Stimulated activated CD8-positive, alpha-beta memory T cell treated with anti-CD3 and anti-CD28 coated beads, Interleukin-7, amount 100 ng/mL, for 1 hour (primary cell): ENCODE data around the gene GFY.

ENCODE experiments used
- DNase-seq, 2 donors: peaks; one replicate each; pipeline ENCODE4 v3.0.0-alpha.2; 2020; ENCODE audit warnings: low read depth in 2 of 2

GFY gene

GRCh38 chr19:49428547-49429451 is 3.6 kb downstream of the GFY start:
- DNase-seq = no peak

GRCh38 chr19:49430172-49430677 is 5.0 kb downstream of the GFY start:
- no peak for DNase-seq

GRCh38 chr19:49430678-49431329 is 5.6 kb downstream of the GFY start:
- DNase-seq = no peak

GRCh38 chr19:49431330-49431749 is 6.2 kb downstream of the GFY start:
- no peak for DNase-seq

GRCh38 chr19:49432141-49433073 is 7.2 kb downstream of the GFY start:
- no peak for DNase-seq

GRCh38 chr19:49433240-49433901 is 8.2 kb downstream of the GFY start:
- DNase-seq = no peak

GRCh38 chr19:49434907-49435583 is 9.9 kb downstream of the GFY start:
- DNase-seq = no peak

- DNase-seq = no peak
These were observed 10.5 kb downstream of the GFY start for GRCh38 chr19:49435670-49436069.

- DNase-seq = no peak
These were observed 11.3 kb downstream of the GFY start for GRCh38 chr19:49436381-49437017.

- no peak for DNase-seq
These were observed 12.0 kb downstream of the GFY start for GRCh38 chr19:49437231-49437630.

- DNase-seq = no peak
These were observed 13.1 kb downstream of the GFY start for GRCh38 chr19:49438261-49438660.

GRCh38 chr19:49439836-49440235 is 14.6 kb downstream of the GFY start:
- no peak for DNase-seq

GRCh38 chr19:49440439-49441209 is 15.4 kb downstream of the GFY start:
- no peak for DNase-seq

GRCh38 chr19:49441210-49441959 is 16.2 kb downstream of the GFY start, which contains the start of gene SLC17A7:
Gene SLC17A7 (minus strand): TSS chr19:49441527. CDS start chr19:49441379, 148 bp downstream.
- no peak for DNase-seq

- no peak for DNase-seq
These were observed 16.8 kb downstream of the GFY start for GRCh38 chr19:49441960-49442350.

GRCh38 chr19:49442354-49442753 is 17.2 kb downstream of the GFY start:
- DNase-seq = no peak

- DNase-seq = no peak
These were observed 17.7 kb downstream of the GFY start for GRCh38 chr19:49442771-49443365.
